HFF-Myc (cell line): ENCODE results near the gene TNXB.

ENCODE experiments used
- DNase-seq: peaks from one replicate; pipeline ENCODE4 v3.0.0-alpha.2; 2011; ENCODE audit warnings: low read depth; ENCODE audit errors: extremely low read depth
- H3K4me3 ChIP-seq: replicated peaks from 2 replicates; pipeline ENCODE4 v1.5.1; 2011; ENCODE audit warnings: low read depth, mild to moderate bottlenecking, control low read depth, low read length
- CTCF ChIP-seq: IDR thresholded peaks from 2 replicates; pipeline ENCODE4 v1.5.1; 2012; ENCODE audit warnings: mild to moderate bottlenecking, low read depth, low read length, control low read depth; ENCODE audit errors: missing control alignments

Gene TNXB

DNA sequence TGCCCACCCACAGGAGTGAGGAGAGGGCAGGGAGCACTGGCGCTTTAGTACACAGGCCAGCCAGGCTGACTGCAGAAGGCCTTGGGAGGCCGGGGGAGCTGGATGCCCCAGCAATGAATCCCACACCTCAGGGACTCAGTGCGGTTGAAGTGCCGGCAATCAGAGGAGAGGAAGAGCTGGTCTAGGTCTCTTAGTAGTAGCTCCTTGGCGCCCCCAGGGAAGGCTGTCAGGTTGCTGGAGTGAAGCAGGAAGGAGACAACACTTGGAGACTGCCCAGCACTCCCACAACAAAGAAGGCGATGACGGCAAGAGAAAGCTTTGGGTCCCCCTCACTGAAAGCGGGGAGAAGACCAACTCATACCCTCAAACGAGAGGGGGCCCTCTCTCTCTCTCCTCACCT, 8.3 kb upstream of the TNXB start:
- no peak for TF ChIP-seq CTCF
- H3K4me3 ChIP-seq: no peak overlapping the region
- no peak for DNase-seq

DNA sequence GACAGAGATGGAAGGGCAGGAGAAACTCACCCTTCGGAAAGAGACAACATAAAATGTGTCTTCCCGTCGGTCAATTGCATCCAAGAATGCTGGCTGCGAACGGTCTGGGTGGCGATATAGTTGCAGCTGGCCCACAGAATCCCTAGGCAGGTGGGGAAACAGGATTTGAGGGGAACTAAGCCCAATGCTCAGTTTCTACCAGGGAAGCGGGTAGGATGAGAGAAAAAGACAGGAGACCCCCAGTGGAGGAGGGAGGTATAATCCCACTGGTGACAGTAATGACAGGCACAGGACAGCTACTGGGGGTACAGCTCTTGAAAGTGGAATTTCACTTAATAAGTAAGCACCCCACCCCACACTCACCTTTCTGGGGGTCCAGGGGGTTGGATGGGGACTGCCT, 7.5 kb upstream of the TNXB start:
- peak; percentile 55 for TF ChIP-seq CTCF
- no peak overlapping the region for H3K4me3 ChIP-seq
- no peak for DNase-seq

- TF ChIP-seq CTCF: no peak
- no peak overlapping the region for H3K4me3 ChIP-seq
- DNase-seq: no peak
Measured at GRCh38 chr6:32115623-32116022, 6.5 kb upstream of the TNXB start.

GRCh38 chr6:32114796-32115195, 5.7 kb upstream of the TNXB start:
- TF ChIP-seq CTCF: no peak
- no peak for DNase-seq
- H3K4me3 ChIP-seq: no peak overlapping the region

- DNase-seq: peak; percentile 84
- no peak overlapping the region for H3K4me3 ChIP-seq
- peak; percentile 46 for TF ChIP-seq CTCF
Measured at GRCh38 chr6:32113386-32114352, 4.5 kb upstream of the TNXB start.

DNA sequence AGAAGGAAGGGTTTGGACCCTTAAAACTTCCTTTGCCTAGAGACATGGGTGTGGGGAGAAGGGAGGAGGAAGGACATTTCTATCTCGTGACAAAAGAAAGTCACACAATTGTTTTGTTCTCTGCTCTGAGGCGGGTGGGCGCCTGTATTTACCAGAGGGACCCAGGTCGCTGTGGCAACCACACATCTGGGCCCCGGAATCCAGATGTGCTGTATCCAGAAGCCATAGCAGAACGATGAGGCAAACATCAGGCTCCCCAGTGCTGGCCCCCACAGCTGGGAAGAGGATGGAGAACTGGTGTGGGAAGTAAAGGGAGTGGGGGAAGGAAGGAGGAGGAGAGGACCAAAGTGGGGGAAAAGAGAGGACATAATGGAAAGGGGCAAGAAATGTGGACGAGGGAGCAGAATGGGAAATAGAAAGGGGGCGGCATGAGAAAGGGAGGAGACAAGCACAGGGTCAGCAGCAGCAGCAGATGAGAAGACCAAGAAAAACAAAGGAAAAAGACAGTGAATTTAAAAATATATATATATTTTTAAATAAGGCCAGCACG, 3.4 kb upstream of the TNXB start:
- no peak for TF ChIP-seq CTCF
- H3K4me3 ChIP-seq: no peak overlapping the region
- no peak for DNase-seq
